ENCODE measurements around the gene PSME3. TPM values are rescaled to one million over a fixed set of nuclear protein-coding genes. Genes with fewer than 3 reads are reported as not detected.
A peak's percentile ranks its signal among the peaks of the same experiment; 100 is the strongest.

PSME3 gene
- total RNA-seq, 3 donors from 2014 or later, result 87.7 to 112 (median 91.8) TPM

- DNase-seq (peak in 1 of 3 donors; percentile 81), ATAC-seq (peak; percentile 77)
- intact Hi-C loops (cut with DNase I, micrococcal nuclease), result no loop called here
- TF ChIP-seq, protein P1, sequence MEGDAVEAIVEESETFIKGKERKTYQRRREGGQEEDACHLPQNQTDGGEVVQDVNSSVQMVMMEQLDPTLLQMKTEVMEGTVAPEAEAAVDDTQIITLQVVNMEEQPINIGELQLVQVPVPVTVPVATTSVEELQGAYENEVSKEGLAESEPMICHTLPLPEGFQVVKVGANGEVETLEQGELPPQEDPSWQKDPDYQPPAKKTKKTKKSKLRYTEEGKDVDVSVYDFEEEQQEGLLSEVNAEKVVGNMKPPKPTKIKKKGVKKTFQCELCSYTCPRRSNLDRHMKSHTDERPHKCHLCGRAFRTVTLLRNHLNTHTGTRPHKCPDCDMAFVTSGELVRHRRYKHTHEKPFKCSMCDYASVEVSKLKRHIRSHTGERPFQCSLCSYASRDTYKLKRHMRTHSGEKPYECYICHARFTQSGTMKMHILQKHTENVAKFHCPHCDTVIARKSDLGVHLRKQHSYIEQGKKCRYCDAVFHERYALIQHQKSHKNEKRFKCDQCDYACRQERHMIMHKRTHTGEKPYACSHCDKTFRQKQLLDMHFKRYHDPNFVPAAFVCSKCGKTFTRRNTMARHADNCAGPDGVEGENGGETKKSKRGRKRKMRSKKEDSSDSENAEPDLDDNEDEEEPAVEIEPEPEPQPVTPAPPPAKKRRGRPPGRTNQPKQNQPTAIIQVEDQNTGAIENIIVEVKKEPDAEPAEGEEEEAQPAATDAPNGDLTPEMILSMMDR (IDR thresholded peaks at IDR 0.05), result no peak
- Histone ChIP-seq H3K36me3 (ENCODE audit: low read depth) (no peaks in the 10 kb centered on the region), H3K9me3 (no peaks in the 10 kb centered on the region), H3K4me3 (peak overlapping the region; percentile 74), H3K4me1 (ENCODE audit: low read depth) (peaks cover 27% of the 10 kb centered on the region)
These were observed 35.9 kb upstream of the PSME3 start for GRCh38 chr17:42797067-42798007.

GRCh38 chr17:42798011-42798382 is 35.2 kb upstream of the PSME3 start:
- DNase-seq (no peak), ATAC-seq (peak; percentile 0)
- Histone ChIP-seq H3K4me3 (peak overlapping the region; percentile 74), H3K36me3 (ENCODE audit: low read depth) (no peaks in the 10 kb centered on the region), H3K9me3 (no peaks in the 10 kb centered on the region), H3K4me1 (ENCODE audit: low read depth) (peaks cover 33% of the 10 kb centered on the region)
- TF ChIP-seq, protein P1 (IDR thresholded peaks at IDR 0.05), result no peak
- intact Hi-C loops (cut with DNase I, micrococcal nuclease), result no loop called here

GRCh38 chr17:42798383-42799380 is 34.5 kb upstream of the PSME3 start, which contains the start of the genes CNTD1 and COA3:
Gene CNTD1 (plus strand): TSS chr17:42798861. CDS start chr17:42799068, 207 bp downstream.
Gene COA3 (minus strand): TSS chr17:42798704. CDS start chr17:42798681, 23 bp downstream.
- H3K9me3 ChIP-seq, result no peaks in the 10 kb centered on the region
- intact Hi-C loops (cut with DNase I, micrococcal nuclease), result no loop called here
- H3K36me3 ChIP-seq (ENCODE audit: low read depth), result no peaks in the 10 kb centered on the region
- TF ChIP-seq, protein P1 (IDR thresholded peaks at IDR 0.05), result no peak
- peak within 1 kb of the TSS; percentile 74 for H3K4me3 ChIP-seq
- peaks cover 37% of the 10 kb centered on the region for H3K4me1 ChIP-seq (ENCODE audit: low read depth)
- peak; percentile 91 to 93 (median 91) for DNase-seq
- peak; percentile 75 for ATAC-seq

GRCh38 chr17:42803074-42803883 is 29.9 kb upstream of the PSME3 start:
- ATAC-seq, result peak; percentile 30
- TF ChIP-seq, protein P1 (IDR thresholded peaks at IDR 0.05), result no peak

More at GRCh38 chr17:42803074-42803883, 29.9 kb upstream of the PSME3 start:
- no peak for DNase-seq
- intact Hi-C loops (cut with DNase I, micrococcal nuclease), result no loop called here
- Histone ChIP-seq H3K4me3 (no peak overlapping the region), H3K4me1 (ENCODE audit: low read depth) (peaks cover 17% of the 10 kb centered on the region), H3K9me3 (no peaks in the 10 kb centered on the region), H3K36me3 (ENCODE audit: low read depth) (no peaks in the 10 kb centered on the region)
